ENCODE results near the gene MSRB2.
"Not testable (repeated sequence)": the region's sequence is repeated elsewhere in the genome, so short reads cannot be mapped to it uniquely, and the experiment has no call there.

The MSRB2 gene

GRCh38 chr10:23063973-23064812 lies 31.2 kb upstream of the MSRB2 start:
- TF ChIP-seq POLR2A (IDR thresholded peaks at IDR 0.05; ENCODE audit: low read length) (no peak), GATA1 (IDR thresholded peaks at IDR 0.05; ENCODE audit: low read depth, low read length) (no peak)
- no peak for DNase-seq

GRCh38 chr10:23064813-23065114 lies 30.6 kb upstream of the MSRB2 start:
- not testable (repeated sequence) for DNase-seq

- TF ChIP-seq GATA1 (IDR thresholded peaks at IDR 0.05; ENCODE audit: low read depth, low read length) = no peak
- no peak for TF ChIP-seq POLR2A (IDR thresholded peaks at IDR 0.05; ENCODE audit: low read length)
- no peak for DNase-seq
Measured at GRCh38 chr10:23065181-23065948, 30.0 kb upstream of the MSRB2 start.

- TF ChIP-seq POLR2A (IDR thresholded peaks at IDR 0.05; ENCODE audit: low read length) (no peak), GATA1 (IDR thresholded peaks at IDR 0.05; ENCODE audit: low read depth, low read length) (no peak)
- DNase-seq = no peak
Measured at GRCh38 chr10:23067337-23067736, 28.0 kb upstream of the MSRB2 start.

GRCh38 chr10:23067939-23068775 lies 27.2 kb upstream of the MSRB2 start:
- peak; percentile 71 to 86 for DNase-seq
- TF ChIP-seq GATA1 (IDR thresholded peaks at IDR 0.05; ENCODE audit: low read depth, low read length) = no peak
- no peak for TF ChIP-seq POLR2A (IDR thresholded peaks at IDR 0.05; ENCODE audit: low read length)

GRCh38 chr10:23069019-23069815 lies 26.2 kb upstream of the MSRB2 start:
- no peak for TF ChIP-seq POLR2A (IDR thresholded peaks at IDR 0.05; ENCODE audit: low read length)
- TF ChIP-seq GATA1 (IDR thresholded peaks at IDR 0.05; ENCODE audit: low read depth, low read length) = no peak
- no peak for DNase-seq

GRCh38 chr10:23070092-23070912 lies 25.1 kb upstream of the MSRB2 start:
- not testable (repeated sequence) for DNase-seq

- TF ChIP-seq GATA1 (IDR thresholded peaks at IDR 0.05; ENCODE audit: low read depth, low read length) = no peak
- TF ChIP-seq POLR2A (IDR thresholded peaks at IDR 0.05; ENCODE audit: low read length) = no peak
Measured at GRCh38 chr10:23070913-23071218, 24.5 kb upstream of the MSRB2 start.

GRCh38 chr10:23072593-23072992 lies 22.8 kb upstream of the MSRB2 start:
- DNase-seq = not testable (repeated sequence)

More at GRCh38 chr10:23070913-23071218, 24.5 kb upstream of the MSRB2 start:
- DNase-seq = no peak

- TF ChIP-seq POLR2A (IDR thresholded peaks at IDR 0.05; ENCODE audit: low read length) = no peak
- no peak for TF ChIP-seq GATA1 (IDR thresholded peaks at IDR 0.05; ENCODE audit: low read depth, low read length)
- no peak for DNase-seq
Measured at GRCh38 chr10:23073527-23073926, 21.9 kb upstream of the MSRB2 start.

- TF ChIP-seq POLR2A (IDR thresholded peaks at IDR 0.05; ENCODE audit: low read length) = no peak
- TF ChIP-seq GATA1 (IDR thresholded peaks at IDR 0.05; ENCODE audit: low read depth, low read length) = no peak
- no peak for DNase-seq
Measured at GRCh38 chr10:23075672-23076071, 19.7 kb upstream of the MSRB2 start.

GRCh38 chr10:23078114-23078513 lies 17.3 kb upstream of the MSRB2 start:
- no peak for DNase-seq
- no peak for TF ChIP-seq POLR2A (IDR thresholded peaks at IDR 0.05; ENCODE audit: low read length)
- no peak for TF ChIP-seq GATA1 (IDR thresholded peaks at IDR 0.05; ENCODE audit: low read depth, low read length)

- no peak for DNase-seq
Measured at GRCh38 chr10:23079700-23080099, 15.7 kb upstream of the MSRB2 start.

More at GRCh38 chr10:23079700-23080099, 15.7 kb upstream of the MSRB2 start:
- TF ChIP-seq POLR2A (IDR thresholded peaks at IDR 0.05; ENCODE audit: low read length) (no peak), GATA1 (IDR thresholded peaks at IDR 0.05; ENCODE audit: low read depth, low read length) (no peak)
